Endothelial cell (in vitro differentiated cells): ENCODE data around the gene TRAPPC2L. TPM values are rescaled to one million over a fixed set of nuclear protein-coding genes. Genes with fewer than 3 reads are reported as not detected.

Experiments
- DNase-seq: peaks from one replicate; pipeline ENCODE4 v3.0.0; 2021; ENCODE audit warnings: low spot score
- H3K27ac Mint-ChIP-seq: one replicate; pipeline ENCODE4 v1.8.0; 2021; ENCODE audit warnings: mixed read lengths, inconsistent platforms; ENCODE audit not compliant: unreplicated experiment
- H3K27me3 Mint-ChIP-seq: one replicate; pipeline ENCODE4 v1.8.0; 2021; ENCODE audit warnings: mild to moderate bottlenecking, moderate library complexity, mixed read lengths, inconsistent platforms; ENCODE audit not compliant: unreplicated experiment
- H3K36me3 Mint-ChIP-seq: one replicate; pipeline ENCODE4 v1.8.0; 2021; ENCODE audit warnings: mild to moderate bottlenecking, low read depth, mixed read lengths, inconsistent platforms; ENCODE audit not compliant: unreplicated experiment
- H3K4me1 Mint-ChIP-seq: one replicate; pipeline ENCODE4 v1.8.0; 2021; ENCODE audit warnings: mild to moderate bottlenecking, mixed read lengths, inconsistent platforms; ENCODE audit not compliant: unreplicated experiment
- H3K4me3 Mint-ChIP-seq: one replicate; pipeline ENCODE4 v1.8.0; 2021; ENCODE audit warnings: mild to moderate bottlenecking, mixed read lengths, inconsistent platforms; ENCODE audit not compliant: unreplicated experiment
- H3K9me3 Mint-ChIP-seq: one replicate; pipeline ENCODE4 v1.8.0; 2021; ENCODE audit warnings: mixed read lengths, inconsistent platforms; ENCODE audit not compliant: unreplicated experiment
- CTCF ChIP-seq: fragments of 200-600 bp; sonication (generic); IDR thresholded peaks from one replicate; pipeline ENCODE4 v1.5.0; 2021; ENCODE audit warnings: antibody characterized with exemption; ENCODE audit not compliant: unreplicated experiment
- total RNA-seq: library from RNA; stranded (reverse); fragmentation: NEBNext Ultra II Directional; extraction: Animal tissue kit (Norgen Biotek cat#: 25700); gene quantifications from one replicate; pipeline ENCODE4 v1.2.1, GENCODE V29; 2021; ENCODE audit not compliant: unreplicated experiment

The TRAPPC2L gene
- total RNA-seq, 1 donor from 2014 or later = 65.3 TPM

- Mint-ChIP-seq H3K27ac (no peak overlapping the region), H3K4me3 (no peak overlapping the region), H3K4me1 (no peaks in the 10 kb centered on the region), H3K27me3 (peaks cover 6% of the 10 kb centered on the region), H3K36me3 (no peaks in the 10 kb centered on the region), H3K9me3 (no peaks in the 10 kb centered on the region)
- TF ChIP-seq CTCF = no peak
- DNase-seq = no peak
Measured at GRCh38 chr16:88896238-88897070, 39.5 kb downstream of the TRAPPC2L start.

GRCh38 chr16:88897696-88898425 lies 40.9 kb downstream of the TRAPPC2L start:
- H3K9me3 Mint-ChIP-seq = no peaks in the 10 kb centered on the region

GRCh38 chr16:88899901-88900661 lies 43.2 kb downstream of the TRAPPC2L start:
- no peaks in the 10 kb centered on the region for H3K9me3 Mint-ChIP-seq
- H3K4me1 Mint-ChIP-seq = no peaks in the 10 kb centered on the region
- peaks cover 6% of the 10 kb centered on the region for H3K27me3 Mint-ChIP-seq
- no peaks in the 10 kb centered on the region for H3K36me3 Mint-ChIP-seq
- no peak overlapping the region for H3K4me3 Mint-ChIP-seq
- no peak for TF ChIP-seq CTCF
- H3K27ac Mint-ChIP-seq = no peak overlapping the region
- no peak for DNase-seq

More at GRCh38 chr16:88897696-88898425, 40.9 kb downstream of the TRAPPC2L start:
- H3K27me3 Mint-ChIP-seq = peaks cover 3% of the 10 kb centered on the region
- no peak overlapping the region for H3K27ac Mint-ChIP-seq
- H3K4me1 Mint-ChIP-seq = no peaks in the 10 kb centered on the region
- no peaks in the 10 kb centered on the region for H3K36me3 Mint-ChIP-seq
- no peak for DNase-seq
- TF ChIP-seq CTCF = no peak
- no peak overlapping the region for H3K4me3 Mint-ChIP-seq

GRCh38 chr16:88900662-88901052 lies 43.7 kb downstream of the TRAPPC2L start:
- H3K27ac Mint-ChIP-seq = no peak overlapping the region
- no peaks in the 10 kb centered on the region for H3K9me3 Mint-ChIP-seq
- H3K4me1 Mint-ChIP-seq = no peaks in the 10 kb centered on the region
- H3K27me3 Mint-ChIP-seq = peaks cover 5% of the 10 kb centered on the region
- DNase-seq = no peak
- no peak overlapping the region for H3K4me3 Mint-ChIP-seq
- H3K36me3 Mint-ChIP-seq = no peaks in the 10 kb centered on the region
- TF ChIP-seq CTCF = no peak
